ENCODE measurements around the gene INA. TPM values are rescaled to one million over a fixed set of nuclear protein-coding genes. Genes with fewer than 3 reads are reported as not detected.

Gene INA
- total RNA-seq = under 0.01 and 0.50 TPM in 2 replicates
- 3.5 and 8.2 TPM in 2 replicates for polyA plus RNA-seq
- polyA plus RNA-seq (2012) = 2.9 and 5.4 TPM in 2 replicates
- 3.2 and 5.1 TPM in 2 replicates for polyA minus RNA-seq (ENCODE audit: low replicate concordance)

GRCh38 chr10:103276896-103277712 is at the start of gene INA:
Gene INA, plus strand, starts transcription at chr10:103277138. Its CDS starts 74 bp downstream, at chr10:103277212.
- H4K20me1 ChIP-seq (ENCODE audit: control insufficient read depth, extremely low read depth, insufficient read depth, low read length) = no peaks in the 10 kb centered on the region
- peak within 1 kb of the TSS; percentile 82 for H3K4me2 ChIP-seq (ENCODE audit: extremely low read depth, insufficient read depth, low read length)
- H3K9me3 ChIP-seq (ENCODE audit: control insufficient read depth, insufficient read depth, low read depth, low read length) = no peaks in the 10 kb centered on the region
- DNase-seq (ENCODE audit: low read depth in 2 of 2) = peak; percentile 30 to 45
- peak within 1 kb of the TSS; percentile 10 to 44 (median 31) for H3K4me3 ChIP-seq (replicated peaks in 1 of 4; ENCODE audit: control extremely low read depth in 1 of 4, insufficient read depth in 1 of 4, low read depth in 3 of 4, low read length in 4 of 4)
- peak within 1 kb of the TSS; percentile 80 for H2AFZ ChIP-seq (ENCODE audit: low read length)
- H3K27me3 ChIP-seq (ENCODE audit: control insufficient read depth, insufficient read depth, low read length) = peaks cover 27% of the 10 kb centered on the region
- H3K27ac ChIP-seq (ENCODE audit: insufficient read depth, low read length) = no peak within 1 kb of the TSS
- H3K36me3 ChIP-seq (ENCODE audit: control insufficient read depth, insufficient read depth, low read length) = no peaks in the 10 kb centered on the region
- H3K79me2 ChIP-seq (ENCODE audit: control insufficient read depth, insufficient read depth, low read length) = no peaks in the 10 kb centered on the region
- peaks cover 12% of the 10 kb centered on the region for H3K4me1 ChIP-seq (ENCODE audit: control insufficient read depth, extremely low read depth, insufficient read depth, low read length)
- no peak within 1 kb of the TSS for H3K9ac ChIP-seq (ENCODE audit: insufficient read depth, low read length)
- no peak for TF ChIP-seq CTCF (conservative IDR thresholded peaks at IDR 0.05 in 1 of 2, IDR thresholded peaks at IDR 0.05 in 1 of 2; ENCODE audit: low read depth in 1 of 2, low read length in 2 of 2)
- TF ChIP-seq EZH2 (IDR thresholded peaks at IDR 0.05; ENCODE audit: low read length, missing control alignments) = peak; percentile 86

GRCh38 chr10:103227416-103227815 is 49.5 kb upstream of the INA start:
- Histone ChIP-seq H4K20me1 (ENCODE audit: control insufficient read depth, extremely low read depth, insufficient read depth, low read length) (no peaks in the 10 kb centered on the region), H3K27me3 (ENCODE audit: control insufficient read depth, insufficient read depth, low read length) (no peaks in the 10 kb centered on the region), H3K4me2 (ENCODE audit: extremely low read depth, insufficient read depth, low read length) (no peak overlapping the region), H2AFZ (ENCODE audit: low read length) (no peak overlapping the region), H3K9ac (ENCODE audit: insufficient read depth, low read length) (no peak overlapping the region), H3K4me3 (replicated peaks in 1 of 4; ENCODE audit: control extremely low read depth in 1 of 4, insufficient read depth in 1 of 4, low read depth in 3 of 4, low read length in 4 of 4) (no peak overlapping the region), H3K36me3 (ENCODE audit: control insufficient read depth, insufficient read depth, low read length) (no peaks in the 10 kb centered on the region), H3K27ac (ENCODE audit: insufficient read depth, low read length) (no peak overlapping the region), H3K79me2 (ENCODE audit: control insufficient read depth, insufficient read depth, low read length) (no peaks in the 10 kb centered on the region), H3K9me3 (ENCODE audit: control insufficient read depth, insufficient read depth, low read depth, low read length) (no peaks in the 10 kb centered on the region), H3K4me1 (ENCODE audit: control insufficient read depth, extremely low read depth, insufficient read depth, low read length) (peaks cover 14% of the 10 kb centered on the region)
- TF ChIP-seq CTCF (conservative IDR thresholded peaks at IDR 0.05 in 1 of 2, IDR thresholded peaks at IDR 0.05 in 1 of 2; ENCODE audit: low read depth in 1 of 2, low read length in 2 of 2) = no peak
- TF ChIP-seq EZH2 (IDR thresholded peaks at IDR 0.05; ENCODE audit: low read length, missing control alignments) = no peak
- DNase-seq (ENCODE audit: low read depth in 2 of 2) = peak in 1 of 2 donors; percentile 34

- no peaks in the 10 kb centered on the region for H4K20me1 ChIP-seq (ENCODE audit: control insufficient read depth, extremely low read depth, insufficient read depth, low read length)
- no peak overlapping the region for H3K9ac ChIP-seq (ENCODE audit: insufficient read depth, low read length)
- H2AFZ ChIP-seq (ENCODE audit: low read length) = no peak overlapping the region
- no peak overlapping the region for H3K4me3 ChIP-seq (replicated peaks in 1 of 4; ENCODE audit: control extremely low read depth in 1 of 4, insufficient read depth in 1 of 4, low read depth in 3 of 4, low read length in 4 of 4)
- TF ChIP-seq CTCF (conservative IDR thresholded peaks at IDR 0.05 in 1 of 2, IDR thresholded peaks at IDR 0.05 in 1 of 2; ENCODE audit: low read depth in 1 of 2, low read length in 2 of 2) (no peak), EZH2 (IDR thresholded peaks at IDR 0.05; ENCODE audit: low read length, missing control alignments) (no peak)
- no peaks in the 10 kb centered on the region for H3K79me2 ChIP-seq (ENCODE audit: control insufficient read depth, insufficient read depth, low read length)
- H3K9me3 ChIP-seq (ENCODE audit: control insufficient read depth, insufficient read depth, low read depth, low read length) = no peaks in the 10 kb centered on the region
- peak; percentile 89 to 98 for DNase-seq (ENCODE audit: low read depth in 2 of 2)
- H3K27ac ChIP-seq (ENCODE audit: insufficient read depth, low read length) = peak overlapping the region; percentile 62
- peaks cover 14% of the 10 kb centered on the region for H3K4me1 ChIP-seq (ENCODE audit: control insufficient read depth, extremely low read depth, insufficient read depth, low read length)
- H3K36me3 ChIP-seq (ENCODE audit: control insufficient read depth, insufficient read depth, low read length) = no peaks in the 10 kb centered on the region
- no peaks in the 10 kb centered on the region for H3K27me3 ChIP-seq (ENCODE audit: control insufficient read depth, insufficient read depth, low read length)
- H3K4me2 ChIP-seq (ENCODE audit: extremely low read depth, insufficient read depth, low read length) = peak overlapping the region; percentile 20
Measured at GRCh38 chr10:103231047-103231551, 45.8 kb upstream of the INA start.

Data from fibroblast of lung (primary cell).